Astrocyte (in vitro differentiated cells and primary cell): ENCODE results near the gene NUBP1.

Experiments
- CTCF ChIP-seq: IDR thresholded peaks from 2 replicates; pipeline ENCODE4 v1.5.1; 2011; ENCODE audit warnings: low read depth, mild to moderate bottlenecking, inconsistent platforms, low read length, moderate library complexity; ENCODE audit not compliant: insufficient read depth
- EZH2 ChIP-seq: IDR thresholded peaks from 2 replicates; pipeline ENCODE4 v1.6.1; 2012; ENCODE audit warnings: mild to moderate bottlenecking, low read length, inconsistent platforms; ENCODE audit not compliant: insufficient read depth

DNA sequence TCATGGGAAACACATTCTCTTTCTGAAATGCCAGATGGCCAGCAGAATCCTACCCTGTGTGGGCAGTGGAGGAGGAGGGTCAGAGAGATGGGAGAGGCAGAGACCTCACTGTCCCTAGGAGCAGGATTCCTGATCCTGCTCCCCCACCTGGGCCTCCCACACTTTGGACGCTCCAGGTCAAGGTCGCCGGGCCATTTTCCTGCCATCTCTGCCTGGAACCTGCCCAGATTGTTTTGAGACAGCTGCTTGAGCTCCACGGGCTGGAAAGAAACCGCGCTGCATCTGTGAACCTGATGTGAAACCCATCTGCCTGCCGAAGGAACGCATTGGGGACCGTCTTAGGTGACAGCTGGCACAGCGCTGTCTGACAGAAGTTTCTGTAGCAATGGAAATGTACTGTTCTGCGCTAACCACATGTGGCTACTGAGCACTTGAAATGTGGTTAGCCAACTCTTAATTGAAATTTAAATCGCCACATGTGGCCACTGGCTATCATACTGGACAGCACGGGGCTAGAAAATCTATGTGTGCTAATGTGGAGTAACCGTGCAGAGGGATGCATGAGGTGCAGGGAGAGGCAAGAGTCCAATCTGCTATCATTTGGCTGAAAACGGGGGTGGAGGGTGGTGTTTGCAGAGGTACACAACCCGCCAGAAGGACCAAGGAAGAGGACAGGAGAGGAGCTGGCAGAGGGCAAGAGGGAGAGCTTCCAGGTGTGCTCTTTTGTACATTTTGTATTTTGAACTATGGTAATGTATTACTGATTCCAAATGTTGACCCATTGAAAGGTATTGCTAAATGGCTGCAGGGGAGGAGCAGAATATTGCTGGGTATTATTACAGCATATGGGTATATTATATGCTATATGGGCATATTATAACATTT is 15.4 kb upstream of the NUBP1 start:
- TF ChIP-seq CTCF, result no peak
- TF ChIP-seq EZH2, result no peak
